Naive B cell (primary cell): ENCODE data around the gene CACNA1C. TPM values are rescaled to one million over a fixed set of nuclear protein-coding genes. Genes with fewer than 3 reads are reported as not detected.

Experiments used
- ATAC-seq, 2 donors: fragments of 150-1000 bp; cut with Tn5 transposase; 2 replicates each; pipeline ENCODE4 v1.10.0; 2021; ENCODE audit warnings: low read depth in 2 of 2, mild to moderate bottlenecking in 2 of 2, moderate library complexity in 2 of 2
- DNase-seq: peaks from one replicate; pipeline ENCODE4 v3.0.0; 2022
- H3K27ac Mint-ChIP-seq, 6 donors: one replicate each; pipeline ENCODE4 v1.8.0; 2020 to 2022; ENCODE audit warnings: mild to moderate bottlenecking in 6 of 6, mixed read lengths in 6 of 6, moderate library complexity in 5 of 6, inconsistent platforms in 2 of 6
- H3K27me3 Mint-ChIP-seq, 3 donors: one replicate each; pipeline ENCODE4 v1.8.0; 2021 to 2022; ENCODE audit warnings: mixed read lengths in 3 of 3, mild to moderate bottlenecking in 1 of 3
- H3K36me3 Mint-ChIP-seq, 2 donors: one replicate each; pipeline ENCODE4 v1.8.0; 2020 to 2022; ENCODE audit warnings: mixed read lengths in 2 of 2, inconsistent platforms in 1 of 2, mild to moderate bottlenecking in 1 of 2
- H3K4me1 Mint-ChIP-seq, 3 donors: one replicate each; pipeline ENCODE4 v1.8.0; 2020 to 2022; ENCODE audit warnings: mixed read lengths in 3 of 3, inconsistent platforms in 1 of 3, mild to moderate bottlenecking in 1 of 3, moderate library complexity in 1 of 3
- H3K4me3 Mint-ChIP-seq, 8 donors: one replicate each; pipeline ENCODE4 v1.8.0; 2020 to 2022; ENCODE audit warnings: mild to moderate bottlenecking in 8 of 8, mixed read lengths in 8 of 8, moderate library complexity in 8 of 8, inconsistent platforms in 2 of 8
- H3K9me3 Mint-ChIP-seq, 7 donors: one replicate each; pipeline ENCODE4 v1.8.0; 2020 to 2022; ENCODE audit warnings: mixed read lengths in 7 of 7, mild to moderate bottlenecking in 5 of 7, inconsistent platforms in 2 of 7, moderate library complexity in 1 of 7
- polyA plus RNA-seq, 6 donors: library from polyadenylated mRNA; unstranded; fragments of 300-500 nt; fragmentation: Illumina TruSeq; gene quantifications; one replicate each; pipeline ENCODE4 v1.2.3, GENCODE V29; 2021; ENCODE audit warnings: low read depth in 6 of 6

Gene CACNA1C
- polyA plus RNA-seq, 6 donors from 2014 or later = 0.03 to 0.09 (median 0.06) TPM; not detected in 1

DNA sequence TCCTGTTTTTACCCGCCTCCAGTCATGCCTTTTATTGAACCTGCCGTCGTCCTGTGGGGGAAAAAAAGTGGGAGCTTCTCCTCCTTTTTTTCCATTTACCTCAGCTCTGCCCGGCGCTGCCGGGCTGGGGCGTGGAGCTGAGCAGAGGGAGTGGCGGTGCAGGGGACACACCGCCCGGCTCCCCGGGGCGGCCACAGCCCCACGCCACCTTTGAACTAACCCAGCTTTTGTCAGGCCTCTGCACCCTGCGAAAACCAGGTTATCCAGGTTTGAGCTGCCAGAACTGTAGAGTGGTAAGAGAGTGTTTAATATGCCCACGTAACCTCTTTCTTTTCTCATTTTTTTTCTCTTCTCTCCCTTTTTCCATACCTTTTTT lies 581.0 kb downstream of the CACNA1C start:
- Mint-ChIP-seq H3K36me3 (no peaks in the 10 kb centered on the region), H3K27me3 (peaks cover 7 to 36% (median 12%) of the 10 kb centered on the region in 3 donors), H3K4me3 (no peak overlapping the region), H3K9me3 (peaks cover 0 to 1% (median 0%) of the 10 kb centered on the region in 7 donors), H3K27ac (no peak overlapping the region), H3K4me1 (no peaks in the 10 kb centered on the region)
- ATAC-seq (no peak), DNase-seq (no peak)

- H3K27me3 Mint-ChIP-seq = peaks cover 7 to 38% (median 7%) of the 10 kb centered on the region in 3 donors
- H3K36me3 Mint-ChIP-seq = no peaks in the 10 kb centered on the region
- ATAC-seq (no peak), DNase-seq (no peak)
- H3K27ac Mint-ChIP-seq = peak overlapping the region in 1 of 6 donors; percentile 47
- peaks cover 0 to 1% (median 0%) of the 10 kb centered on the region in 7 donors for H3K9me3 Mint-ChIP-seq
- H3K4me1 Mint-ChIP-seq = no peaks in the 10 kb centered on the region
- H3K4me3 Mint-ChIP-seq = no peak overlapping the region
These were observed 581.7 kb downstream of the CACNA1C start for GRCh38 chr12:2634471-2634870.

GRCh38 chr12:2636741-2637340 lies 584.1 kb downstream of the CACNA1C start:
- H3K36me3 Mint-ChIP-seq = no peaks in the 10 kb centered on the region
- H3K4me1 Mint-ChIP-seq = no peaks in the 10 kb centered on the region
- peaks cover 0 to 1% (median 0%) of the 10 kb centered on the region in 7 donors for H3K9me3 Mint-ChIP-seq
- H3K27ac Mint-ChIP-seq = peak overlapping the region in 1 of 6 donors; percentile 26
- peak overlapping the region in 1 of 8 donors; percentile 24 for H3K4me3 Mint-ChIP-seq
- DNase-seq (no peak), ATAC-seq (no peak)
- peaks cover 7 to 53% (median 9%) of the 10 kb centered on the region in 3 donors for H3K27me3 Mint-ChIP-seq

- H3K36me3 Mint-ChIP-seq = no peaks in the 10 kb centered on the region
- no peaks in the 10 kb centered on the region for H3K4me1 Mint-ChIP-seq
- no peak overlapping the region for H3K4me3 Mint-ChIP-seq
- peaks cover 8 to 56% (median 11%) of the 10 kb centered on the region in 3 donors for H3K27me3 Mint-ChIP-seq
- DNase-seq (no peak), ATAC-seq (no peak)
- H3K9me3 Mint-ChIP-seq = peaks cover 0 to 3% (median 0%) of the 10 kb centered on the region in 7 donors
- no peak overlapping the region for H3K27ac Mint-ChIP-seq
These were observed 584.6 kb downstream of the CACNA1C start for GRCh38 chr12:2637371-2637770.

DNA sequence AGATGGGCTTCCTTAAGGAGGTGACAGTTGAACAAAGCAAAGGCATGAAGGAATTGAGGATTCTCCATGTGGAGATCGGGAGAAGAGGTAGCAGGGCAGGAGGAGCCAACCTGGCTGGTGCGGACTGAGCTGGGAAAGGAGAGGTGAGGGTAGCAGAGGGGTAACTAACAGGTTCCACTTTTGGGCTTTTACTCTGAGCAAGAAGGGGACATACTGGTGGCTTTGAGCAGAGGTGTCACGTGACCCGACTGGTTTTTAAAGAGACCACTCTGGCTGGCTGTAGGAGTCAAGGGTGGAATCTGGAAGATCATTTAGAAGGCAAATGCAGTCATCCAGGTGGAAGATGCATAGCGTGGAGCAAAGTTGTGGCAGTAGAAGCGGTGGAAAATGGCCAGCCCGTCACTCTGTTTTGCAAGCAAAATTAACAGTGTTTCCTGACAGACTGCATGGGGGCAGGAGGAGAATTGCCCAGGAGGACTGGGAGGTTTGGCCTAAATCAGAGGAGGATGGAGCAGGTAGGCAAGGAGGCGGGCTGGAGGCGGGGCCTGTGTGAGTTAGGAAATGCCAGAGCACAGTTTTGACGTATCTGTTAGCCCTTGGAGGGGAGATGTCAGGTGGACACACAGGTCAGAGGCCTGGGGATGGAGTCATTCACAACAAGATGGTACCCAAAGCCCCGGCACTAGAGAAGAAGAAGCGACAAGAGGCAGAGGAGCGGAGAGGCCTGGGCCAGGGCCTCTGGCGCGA lies 585.7 kb downstream of the CACNA1C start:
- ATAC-seq = no peak
- Mint-ChIP-seq H3K4me1 (no peaks in the 10 kb centered on the region), H3K9me3 (peaks cover 0 to 3% (median 0%) of the 10 kb centered on the region in 7 donors), H3K27me3 (peaks cover 17 to 65% (median 19%) of the 10 kb centered on the region in 3 donors), H3K36me3 (no peaks in the 10 kb centered on the region), H3K27ac (peak overlapping the region in 1 of 6 donors; percentile 51), H3K4me3 (no peak overlapping the region)
- DNase-seq = no peak

- DNase-seq (no peak), ATAC-seq (no peak)
- H3K9me3 Mint-ChIP-seq = peaks cover 0 to 4% (median 0%) of the 10 kb centered on the region in 7 donors
- no peaks in the 10 kb centered on the region for H3K36me3 Mint-ChIP-seq
- no peaks in the 10 kb centered on the region for H3K4me1 Mint-ChIP-seq
- no peak overlapping the region for H3K27ac Mint-ChIP-seq
- H3K27me3 Mint-ChIP-seq = peaks cover 22 to 65% (median 24%) of the 10 kb centered on the region in 3 donors
- H3K4me3 Mint-ChIP-seq = no peak overlapping the region
These were observed 586.2 kb downstream of the CACNA1C start for GRCh38 chr12:2639020-2639298.

DNA sequence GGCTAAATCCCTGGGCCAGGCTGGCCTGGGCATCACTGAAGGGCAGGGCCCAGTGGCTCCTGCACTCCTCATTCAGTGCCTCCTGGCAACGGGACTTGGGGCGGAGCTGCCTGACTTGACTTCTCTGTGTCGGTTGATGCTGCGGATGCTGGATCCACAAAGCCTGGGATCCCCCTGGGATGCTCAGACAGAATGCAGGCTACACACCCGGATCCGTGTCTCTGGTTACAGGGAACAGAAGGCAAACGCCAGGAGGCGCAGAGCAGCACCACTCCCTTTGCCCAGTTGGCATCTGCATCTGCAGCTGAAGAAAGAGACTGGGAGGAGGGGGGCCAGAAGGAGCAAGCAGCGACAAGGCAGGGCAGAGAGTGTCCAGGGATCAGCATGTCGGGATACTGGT lies 587.5 kb downstream of the CACNA1C start:
- Mint-ChIP-seq H3K9me3 (peaks cover 0 to 4% (median 0%) of the 10 kb centered on the region in 7 donors), H3K4me3 (no peak overlapping the region), H3K27ac (no peak overlapping the region), H3K36me3 (no peaks in the 10 kb centered on the region), H3K27me3 (peaks cover 31 to 63% (median 33%) of the 10 kb centered on the region in 3 donors), H3K4me1 (peaks cover 0 to 4% (median 0%) of the 10 kb centered on the region in 3 donors)
- ATAC-seq = no peak
- DNase-seq = no peak

GRCh38 chr12:2640709-2641108 lies 587.9 kb downstream of the CACNA1C start:
- Mint-ChIP-seq H3K4me1 (peaks cover 0 to 4% (median 0%) of the 10 kb centered on the region in 3 donors), H3K9me3 (peaks cover 0 to 3% (median 0%) of the 10 kb centered on the region in 7 donors), H3K4me3 (no peak overlapping the region), H3K27me3 (peaks cover 31 to 59% (median 33%) of the 10 kb centered on the region in 3 donors), H3K36me3 (no peaks in the 10 kb centered on the region), H3K27ac (no peak overlapping the region)
- DNase-seq (no peak), ATAC-seq (no peak)

DNA sequence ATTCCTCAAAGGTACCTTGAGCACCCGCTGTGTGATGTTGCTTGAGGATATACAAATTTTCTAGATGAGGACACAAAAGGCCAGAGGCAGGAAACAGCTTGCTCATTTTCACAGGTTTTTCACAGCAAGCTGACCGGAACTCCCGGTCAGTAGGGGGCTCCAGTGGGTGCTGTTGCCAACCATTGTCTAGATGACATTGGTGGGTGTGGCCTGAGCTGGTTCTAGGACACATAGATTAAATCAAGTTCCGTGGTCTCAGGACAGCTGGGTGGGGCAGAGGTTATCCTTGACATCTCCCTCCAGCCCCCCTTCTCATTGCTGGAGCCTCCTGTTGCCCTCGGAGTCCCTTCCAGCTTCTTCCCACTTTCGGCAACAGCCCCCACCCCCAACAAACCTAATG lies 588.4 kb downstream of the CACNA1C start:
- DNase-seq (no peak), ATAC-seq (no peak)
- H3K4me1 Mint-ChIP-seq = peaks cover 0 to 4% (median 2%) of the 10 kb centered on the region in 3 donors
- H3K36me3 Mint-ChIP-seq = no peaks in the 10 kb centered on the region
- peaks cover 31 to 59% (median 33%) of the 10 kb centered on the region in 3 donors for H3K27me3 Mint-ChIP-seq
- H3K27ac Mint-ChIP-seq = no peak overlapping the region
- peaks cover 0 to 3% (median 0%) of the 10 kb centered on the region in 7 donors for H3K9me3 Mint-ChIP-seq
- no peak overlapping the region for H3K4me3 Mint-ChIP-seq

DNA sequence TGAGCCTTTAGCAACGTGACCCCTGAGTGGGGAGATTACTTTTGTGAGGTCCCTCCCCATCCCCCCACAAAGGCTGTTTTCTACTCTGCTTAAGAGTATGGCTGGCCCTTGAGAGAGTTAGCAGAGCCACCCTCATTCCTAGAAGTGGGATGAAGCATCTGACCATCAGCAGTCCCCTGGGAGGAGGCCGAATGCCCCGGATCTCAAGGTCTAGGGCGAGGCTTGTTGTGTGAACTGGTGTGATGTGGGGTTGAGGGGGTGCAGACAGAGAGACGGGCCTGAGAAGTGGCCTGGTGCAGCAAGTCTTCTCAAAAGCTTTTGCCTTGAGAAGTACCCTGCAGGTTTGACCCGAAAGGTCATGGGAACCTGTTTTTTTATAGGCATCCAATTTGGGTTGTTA lies 589.0 kb downstream of the CACNA1C start:
- DNase-seq = no peak
- H3K4me3 Mint-ChIP-seq = no peak overlapping the region

GRCh38 chr12:2642176-2642892 lies 589.5 kb downstream of the CACNA1C start:
- no peak overlapping the region for H3K27ac Mint-ChIP-seq
- DNase-seq (no peak), ATAC-seq (no peak)
- H3K36me3 Mint-ChIP-seq = no peaks in the 10 kb centered on the region
- H3K9me3 Mint-ChIP-seq = peaks cover 0 to 3% (median 0%) of the 10 kb centered on the region in 7 donors
- peaks cover 33 to 59% (median 41%) of the 10 kb centered on the region in 3 donors for H3K27me3 Mint-ChIP-seq
- peaks cover 0 to 4% (median 2%) of the 10 kb centered on the region in 3 donors for H3K4me1 Mint-ChIP-seq
- H3K4me3 Mint-ChIP-seq = no peak overlapping the region

More for the DNA sequence above, 589.0 kb downstream of the CACNA1C start:
- Mint-ChIP-seq H3K9me3 (peaks cover 0 to 3% (median 0%) of the 10 kb centered on the region in 7 donors), H3K27ac (no peak overlapping the region), H3K36me3 (no peaks in the 10 kb centered on the region), H3K27me3 (peaks cover 33 to 59% (median 36%) of the 10 kb centered on the region in 3 donors), H3K4me1 (peaks cover 0 to 4% (median 2%) of the 10 kb centered on the region in 3 donors)
- no peak for ATAC-seq

DNA sequence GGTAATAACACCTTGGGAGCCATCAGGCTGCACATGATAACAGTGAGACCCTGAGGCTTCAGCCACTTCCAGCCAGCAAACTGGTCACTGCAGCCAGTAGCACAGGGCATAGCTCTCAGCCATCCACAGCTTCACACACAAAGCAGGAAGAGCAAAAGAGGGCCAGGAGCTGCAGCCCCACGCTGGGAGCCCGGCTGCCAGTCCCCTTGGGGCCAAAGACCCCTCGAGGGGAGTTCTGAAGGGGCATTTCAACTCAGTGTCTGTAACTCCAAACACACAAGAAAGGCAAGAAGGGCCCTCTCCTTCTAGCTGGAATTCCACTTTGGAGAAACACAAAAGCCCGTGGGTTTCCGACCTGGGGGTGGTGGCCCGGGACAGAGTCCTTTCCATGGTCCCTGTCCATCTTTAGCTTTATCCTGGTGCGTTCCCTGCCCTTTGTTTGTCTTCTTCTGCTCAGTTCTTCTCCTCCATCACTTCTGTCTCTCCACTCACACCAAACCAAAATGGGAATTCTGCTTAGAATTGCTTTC lies 590.2 kb downstream of the CACNA1C start:
- Mint-ChIP-seq H3K4me3 (no peak overlapping the region), H3K4me1 (peaks cover 0 to 4% (median 2%) of the 10 kb centered on the region in 3 donors), H3K27me3 (peaks cover 31 to 55% (median 38%) of the 10 kb centered on the region in 3 donors), H3K27ac (no peak overlapping the region), H3K9me3 (peaks cover 0 to 3% (median 0%) of the 10 kb centered on the region in 7 donors), H3K36me3 (no peaks in the 10 kb centered on the region)
- DNase-seq (no peak), ATAC-seq (no peak)

DNA sequence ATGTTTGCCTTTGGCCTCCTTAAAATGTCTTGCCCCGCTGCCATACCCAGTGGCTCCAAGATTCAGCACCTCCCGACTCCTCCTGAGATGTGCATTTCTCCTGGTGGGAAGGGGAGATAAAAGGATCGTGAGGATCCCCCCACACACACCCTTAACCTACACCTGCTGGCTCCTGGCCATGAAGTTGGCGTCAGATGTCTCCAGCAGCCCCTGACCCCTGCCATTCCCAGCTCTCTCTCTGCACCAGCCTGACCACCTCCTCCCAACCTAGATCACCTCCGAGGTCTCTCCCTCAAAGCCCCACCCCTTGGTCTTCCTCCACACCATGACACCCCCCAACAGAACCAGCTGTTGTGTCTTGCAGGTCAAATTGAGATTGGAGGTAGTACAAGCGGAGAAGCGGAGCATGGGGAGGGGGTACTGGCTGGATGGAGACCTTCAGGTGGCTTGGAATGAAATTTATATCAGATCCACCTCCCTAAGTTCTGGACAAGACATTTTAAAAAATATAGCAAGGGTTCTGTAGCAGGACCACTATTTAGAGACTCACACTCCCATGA lies 590.9 kb downstream of the CACNA1C start:
- ATAC-seq = no peak
- peaks cover 0 to 3% (median 0%) of the 10 kb centered on the region in 7 donors for H3K9me3 Mint-ChIP-seq
- peaks cover 34 to 56% (median 34%) of the 10 kb centered on the region in 3 donors for H3K27me3 Mint-ChIP-seq
- no peaks in the 10 kb centered on the region for H3K36me3 Mint-ChIP-seq
- no peak overlapping the region for H3K27ac Mint-ChIP-seq
- DNase-seq = no peak
- peaks cover 0 to 4% (median 2%) of the 10 kb centered on the region in 3 donors for H3K4me1 Mint-ChIP-seq
- no peak overlapping the region for H3K4me3 Mint-ChIP-seq
